Thymus (tissue), 11 donors: ENCODE data around the gene SPOCK3. TPM values are rescaled to one million over a fixed set of nuclear protein-coding genes. Genes with fewer than 3 reads are reported as not detected.

Experiments
- DNase-seq, 9 donors: peaks; one replicate each; pipeline ENCODE4 v3.0.0-alpha.2; 2013; ENCODE audit warnings: low spot score in 9 of 9, low read depth in 6 of 9, missing footprints in 1 of 9
- H3K27ac ChIP-seq, 2 donors: one replicate each; pipeline ENCODE4 v1.5.1; 2013; ENCODE audit warnings: control low read depth in 1 of 2, low read depth in 1 of 2, low read length in 1 of 2, mild to moderate bottlenecking in 1 of 2, moderate library complexity in 1 of 2
- H3K27me3 ChIP-seq, 2 donors: one replicate each; pipeline ENCODE4 v1.5.1; 2013; ENCODE audit warnings: low read length in 1 of 2; ENCODE audit not compliant: control insufficient read depth in 2 of 2, insufficient read depth in 1 of 2
- H3K36me3 ChIP-seq, 2 donors: one replicate each; pipeline ENCODE4 v1.5.1; 2013; ENCODE audit warnings: low read length in 1 of 2, mild to moderate bottlenecking in 1 of 2, moderate library complexity in 1 of 2; ENCODE audit not compliant: control insufficient read depth in 2 of 2, insufficient read depth in 2 of 2
- H3K4me1 ChIP-seq, 2 donors: one replicate each; pipeline ENCODE4 v1.5.1; 2013; ENCODE audit warnings: low read length in 2 of 2; ENCODE audit not compliant: control insufficient read depth in 2 of 2, insufficient read depth in 2 of 2
- H3K4me3 ChIP-seq, 2 donors: one replicate each; pipeline ENCODE4 v1.5.1; 2013; ENCODE audit warnings: low read length in 2 of 2, control low read depth in 1 of 2, mild to moderate bottlenecking in 1 of 2
- H3K9me3 ChIP-seq, 2 donors: one replicate each; pipeline ENCODE4 v1.5.1; 2013; ENCODE audit warnings: low read length in 1 of 2, mild to moderate bottlenecking in 1 of 2; ENCODE audit not compliant: control insufficient read depth in 2 of 2, insufficient read depth in 1 of 2
- WGBS: extraction: QIAGEN DNeasy Blood & Tissue Kit; methylation state at CpG from one replicate; pipeline ENCODE4 v1.1.7; 2013; 5-methylcytosine and 5-hydroxymethylcytosine counted together
- polyA plus RNA-seq: library from polyadenylated mRNA; stranded (reverse); fragments of 200-250 nt; gene quantifications from one replicate; pipeline ENCODE4 v1.2.3, GENCODE V29; 2013
- total RNA-seq: library from RNA; stranded (reverse); fragments of 120-200 nt; gene quantifications from one replicate; pipeline ENCODE4 v1.2.4, GENCODE V29; 2013
- donor health status: healthy.

The SPOCK3 gene
- total and polyA plus RNA-seq, 2 donors, result 0.48 to 1.2 TPM

- WGBS, result 92% methylated on average over 3 of the region's 3 CpGs
These were observed 48.8 kb downstream of the SPOCK3 start for GRCh38 chr4:167185465-167185864.

GRCh38 chr4:167183036-167183435, 51.3 kb downstream of the SPOCK3 start:
- no peaks in the 10 kb centered on the region for H3K36me3 ChIP-seq
- no peak overlapping the region for H3K4me3 ChIP-seq
- DNase-seq, result no peak
- H3K27me3 ChIP-seq, result no peaks in the 10 kb centered on the region
- no peaks in the 10 kb centered on the region for H3K9me3 ChIP-seq
- H3K27ac ChIP-seq, result no peak overlapping the region
- H3K4me1 ChIP-seq, result no peaks in the 10 kb centered on the region

More at GRCh38 chr4:167185465-167185864, 48.8 kb downstream of the SPOCK3 start:
- Histone ChIP-seq H3K4me1 (no peaks in the 10 kb centered on the region), H3K36me3 (no peaks in the 10 kb centered on the region), H3K9me3 (no peaks in the 10 kb centered on the region), H3K27ac (no peak overlapping the region), H3K27me3 (no peaks in the 10 kb centered on the region), H3K4me3 (no peak overlapping the region)
- no peak for DNase-seq

- Histone ChIP-seq H3K27ac (no peak overlapping the region), H3K27me3 (no peaks in the 10 kb centered on the region), H3K9me3 (no peaks in the 10 kb centered on the region), H3K36me3 (no peaks in the 10 kb centered on the region), H3K4me1 (no peaks in the 10 kb centered on the region), H3K4me3 (no peak overlapping the region)
- WGBS, result 31% methylated on average over 1 of the region's 1 CpG
- no peak for DNase-seq
These were observed 56.4 kb downstream of the SPOCK3 start for GRCh38 chr4:167177925-167178324.

- H3K9me3 ChIP-seq, result no peaks in the 10 kb centered on the region
- no peaks in the 10 kb centered on the region for H3K27me3 ChIP-seq
- no peaks in the 10 kb centered on the region for H3K36me3 ChIP-seq
- DNase-seq, result no peak
- H3K4me3 ChIP-seq, result no peak overlapping the region
- H3K27ac ChIP-seq, result no peak overlapping the region
- 90% methylated on average over 6 of the region's 6 CpGs for WGBS
- H3K4me1 ChIP-seq, result no peaks in the 10 kb centered on the region
These were observed 57.4 kb downstream of the SPOCK3 start for GRCh38 chr4:167176723-167177367.

- no peaks in the 10 kb centered on the region for H3K4me1 ChIP-seq
- 83% methylated on average over 1 of the region's 1 CpG for WGBS
- no peak overlapping the region for H3K4me3 ChIP-seq
- no peaks in the 10 kb centered on the region for H3K27me3 ChIP-seq
- no peak overlapping the region for H3K27ac ChIP-seq
- no peaks in the 10 kb centered on the region for H3K9me3 ChIP-seq
- DNase-seq, result no peak
- no peaks in the 10 kb centered on the region for H3K36me3 ChIP-seq
These were observed 62.4 kb downstream of the SPOCK3 start for GRCh38 chr4:167171928-167172327.

GRCh38 chr4:167168611-167169010, 65.7 kb downstream of the SPOCK3 start:
- DNase-seq, result no peak
- Histone ChIP-seq H3K9me3 (no peaks in the 10 kb centered on the region), H3K4me1 (no peaks in the 10 kb centered on the region), H3K36me3 (no peaks in the 10 kb centered on the region), H3K27ac (no peak overlapping the region), H3K27me3 (no peaks in the 10 kb centered on the region), H3K4me3 (no peak overlapping the region)
- 96% methylated on average over 2 of the region's 2 CpGs for WGBS

GRCh38 chr4:167150587-167150986, 83.7 kb downstream of the SPOCK3 start:
- H3K4me1 ChIP-seq, result no peaks in the 10 kb centered on the region
- DNase-seq, result no peak
- no peaks in the 10 kb centered on the region for H3K36me3 ChIP-seq
- no peak overlapping the region for H3K27ac ChIP-seq
- 94% methylated on average over 4 of the region's 4 CpGs for WGBS
- no peaks in the 10 kb centered on the region for H3K9me3 ChIP-seq
- no peak overlapping the region for H3K4me3 ChIP-seq
- H3K27me3 ChIP-seq, result no peaks in the 10 kb centered on the region

GRCh38 chr4:167144605-167145004, 89.7 kb downstream of the SPOCK3 start:
- DNase-seq, result no peak
- WGBS, result 68% methylated on average over 1 of the region's 1 CpG
- Histone ChIP-seq H3K36me3 (no peaks in the 10 kb centered on the region), H3K9me3 (no peaks in the 10 kb centered on the region), H3K27ac (no peak overlapping the region), H3K4me3 (no peak overlapping the region), H3K4me1 (no peaks in the 10 kb centered on the region), H3K27me3 (no peaks in the 10 kb centered on the region)

GRCh38 chr4:167143018-167143417, 91.3 kb downstream of the SPOCK3 start:
- no peak overlapping the region for H3K27ac ChIP-seq
- no peak for DNase-seq
- H3K4me1 ChIP-seq, result no peaks in the 10 kb centered on the region
- no peak overlapping the region for H3K4me3 ChIP-seq
- 97% methylated on average over 2 of the region's 2 CpGs for WGBS
- H3K9me3 ChIP-seq, result no peaks in the 10 kb centered on the region
- no peaks in the 10 kb centered on the region for H3K36me3 ChIP-seq
- no peaks in the 10 kb centered on the region for H3K27me3 ChIP-seq
